ENCODE measurements around the gene PPFIBP1. TPM values are rescaled to one million over a fixed set of nuclear protein-coding genes. Genes with fewer than 3 reads are reported as not detected.
"Not testable (repeated sequence)": the region's sequence is repeated elsewhere in the genome, so short reads cannot be mapped to it uniquely, and the experiment has no call there.

The PPFIBP1 gene
- polyA plus RNA-seq, 1 donor (not counting 4 experiments of a cell fraction or from before 2014, with no cell fraction given) = 83.5 TPM

DNA sequence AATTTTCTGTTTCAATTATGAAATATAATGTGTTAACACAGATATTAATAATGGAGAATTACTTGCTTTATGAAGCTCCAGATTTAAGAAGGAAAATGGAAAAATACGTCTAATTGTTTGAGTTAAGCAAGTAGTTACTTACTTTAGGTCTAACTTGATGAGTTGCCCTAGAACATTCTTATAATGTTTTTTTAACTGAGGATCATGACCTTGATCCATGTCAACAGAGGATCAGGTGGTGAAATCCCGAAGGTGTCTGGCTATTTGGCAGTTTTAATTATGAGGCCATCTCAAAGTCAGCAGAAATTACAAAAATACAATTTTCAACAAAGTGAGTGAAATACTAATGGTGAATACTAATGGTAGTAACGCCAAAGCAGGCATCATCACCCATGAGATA lies 115.3 kb downstream of the PPFIBP1 start:
- Histone ChIP-seq H3K79me2 (ENCODE audit: control insufficient read depth, insufficient read depth, low read length) (peaks cover 2% of the 10 kb centered on the region), H3K4me1 (ENCODE audit: control insufficient read depth, extremely low read depth, insufficient read depth, low read length) (peaks cover 3% of the 10 kb centered on the region), H3K9me1 (ENCODE audit: control insufficient read depth, extremely low read depth, insufficient read depth, low read length) (no peaks in the 10 kb centered on the region), H3K27ac (ENCODE audit: control insufficient read depth, insufficient read depth, low read length) (no peak overlapping the region), H3K9me3 (ENCODE audit: control insufficient read depth, low read depth, low read length) (no peaks in the 10 kb centered on the region), H2AFZ (ENCODE audit: control insufficient read depth, low read length) (no peak overlapping the region), H3K4me3 (ENCODE audit: control insufficient read depth in 2 of 3, extremely low read depth in 1 of 3, insufficient read depth in 2 of 3, low read depth in 1 of 3, low read length in 3 of 3) (no peak overlapping the region), H3K36me3 (ENCODE audit: control insufficient read depth in 2 of 2, extremely low read depth in 1 of 2, insufficient read depth in 2 of 2, low read length in 2 of 2) (peaks cover 2 to 7% of the 10 kb centered on the region in 2 experiments), H3K4me2 (ENCODE audit: control insufficient read depth, extremely low read depth, insufficient read depth, low read depth, low read length) (no peak overlapping the region), H3K27me3 (ENCODE audit: control insufficient read depth, extremely low read depth, insufficient read depth, low read length) (no peaks in the 10 kb centered on the region), H4K20me1 (ENCODE audit: control insufficient read depth, extremely low read depth, insufficient read depth, low read length) (no peaks in the 10 kb centered on the region), H3K9ac (ENCODE audit: control insufficient read depth, extremely low read depth, insufficient read depth, low read length) (no peak overlapping the region)
- no peak for FAIRE-seq
- dilution Hi-C loops (cut with MboI; ENCODE audit: extremely low pct_ligation_motif_present, low sequenced_read_pairs) = no loop called here
- no peak for DNase-seq (ENCODE audit: low read depth, low spot score)
- TF ChIP-seq EZH2 (IDR thresholded peaks at IDR 0.05; ENCODE audit: low read length) = no peak
- TF ChIP-seq, protein P1, sequence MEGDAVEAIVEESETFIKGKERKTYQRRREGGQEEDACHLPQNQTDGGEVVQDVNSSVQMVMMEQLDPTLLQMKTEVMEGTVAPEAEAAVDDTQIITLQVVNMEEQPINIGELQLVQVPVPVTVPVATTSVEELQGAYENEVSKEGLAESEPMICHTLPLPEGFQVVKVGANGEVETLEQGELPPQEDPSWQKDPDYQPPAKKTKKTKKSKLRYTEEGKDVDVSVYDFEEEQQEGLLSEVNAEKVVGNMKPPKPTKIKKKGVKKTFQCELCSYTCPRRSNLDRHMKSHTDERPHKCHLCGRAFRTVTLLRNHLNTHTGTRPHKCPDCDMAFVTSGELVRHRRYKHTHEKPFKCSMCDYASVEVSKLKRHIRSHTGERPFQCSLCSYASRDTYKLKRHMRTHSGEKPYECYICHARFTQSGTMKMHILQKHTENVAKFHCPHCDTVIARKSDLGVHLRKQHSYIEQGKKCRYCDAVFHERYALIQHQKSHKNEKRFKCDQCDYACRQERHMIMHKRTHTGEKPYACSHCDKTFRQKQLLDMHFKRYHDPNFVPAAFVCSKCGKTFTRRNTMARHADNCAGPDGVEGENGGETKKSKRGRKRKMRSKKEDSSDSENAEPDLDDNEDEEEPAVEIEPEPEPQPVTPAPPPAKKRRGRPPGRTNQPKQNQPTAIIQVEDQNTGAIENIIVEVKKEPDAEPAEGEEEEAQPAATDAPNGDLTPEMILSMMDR (optimal IDR thresholded peaks at IDR 0.05 in 1 of 3, IDR thresholded peaks at IDR 0.05 in 1 of 3, conservative IDR thresholded peaks at IDR 0.05 in 1 of 3; ENCODE audit: extremely low read depth in 1 of 3, insufficient read depth in 2 of 3, low read length in 3 of 3) = no peak

DNA sequence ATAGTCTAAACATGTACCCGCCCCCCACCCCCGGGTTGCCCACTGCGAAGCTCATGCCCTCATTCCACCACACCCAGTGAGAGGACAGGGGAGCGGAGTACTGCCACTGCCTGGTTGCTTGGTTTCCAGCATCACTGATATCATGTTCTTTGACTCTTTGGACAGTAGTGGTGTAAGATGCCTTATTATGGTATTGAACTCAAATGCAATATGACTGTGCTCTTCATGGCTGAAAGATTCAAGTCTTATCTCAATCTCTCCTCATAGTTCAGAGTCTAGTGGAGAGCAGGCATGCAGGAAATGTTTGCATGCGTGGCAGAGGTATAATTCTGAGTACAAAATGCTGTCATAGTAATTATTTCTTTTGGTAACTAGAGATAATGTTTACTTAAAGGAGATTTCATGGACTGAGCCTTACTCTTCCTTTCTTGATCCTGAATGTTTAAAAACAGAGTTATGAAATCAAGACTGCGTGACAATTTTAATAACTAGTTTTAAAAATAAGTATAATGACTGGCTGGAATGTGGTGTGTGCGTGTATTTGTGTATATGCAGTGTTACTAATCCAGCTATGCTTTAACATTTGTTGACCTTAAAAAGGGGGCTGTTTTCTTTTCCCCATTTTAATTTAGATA lies 116.7 kb downstream of the PPFIBP1 start:
- H2AFZ ChIP-seq (ENCODE audit: control insufficient read depth, low read length); FAIRE-seq; H3K4me1 ChIP-seq (ENCODE audit: control insufficient read depth, extremely low read depth, insufficient read depth, low read length); H3K36me3 ChIP-seq (ENCODE audit: control insufficient read depth in 2 of 2, extremely low read depth in 1 of 2, insufficient read depth in 2 of 2, low read length in 2 of 2); H3K27me3 ChIP-seq (ENCODE audit: control insufficient read depth, extremely low read depth, insufficient read depth, low read length); dilution Hi-C loops (cut with MboI; ENCODE audit: extremely low pct_ligation_motif_present, low sequenced_read_pairs); H3K9me3 ChIP-seq (ENCODE audit: control insufficient read depth, low read depth, low read length); H3K9ac ChIP-seq (ENCODE audit: control insufficient read depth, extremely low read depth, insufficient read depth, low read length); H3K9me1 ChIP-seq (ENCODE audit: control insufficient read depth, extremely low read depth, insufficient read depth, low read length); H3K4me2 ChIP-seq (ENCODE audit: control insufficient read depth, extremely low read depth, insufficient read depth, low read depth, low read length); H4K20me1 ChIP-seq (ENCODE audit: control insufficient read depth, extremely low read depth, insufficient read depth, low read length); H3K27ac ChIP-seq (ENCODE audit: control insufficient read depth, insufficient read depth, low read length); H3K79me2 ChIP-seq (ENCODE audit: control insufficient read depth, insufficient read depth, low read length); H3K4me3 ChIP-seq (ENCODE audit: control insufficient read depth in 2 of 3, extremely low read depth in 1 of 3, insufficient read depth in 2 of 3, low read depth in 1 of 3, low read length in 3 of 3); DNase-seq (ENCODE audit: low read depth, low spot score): not testable (repeated sequence)

DNA sequence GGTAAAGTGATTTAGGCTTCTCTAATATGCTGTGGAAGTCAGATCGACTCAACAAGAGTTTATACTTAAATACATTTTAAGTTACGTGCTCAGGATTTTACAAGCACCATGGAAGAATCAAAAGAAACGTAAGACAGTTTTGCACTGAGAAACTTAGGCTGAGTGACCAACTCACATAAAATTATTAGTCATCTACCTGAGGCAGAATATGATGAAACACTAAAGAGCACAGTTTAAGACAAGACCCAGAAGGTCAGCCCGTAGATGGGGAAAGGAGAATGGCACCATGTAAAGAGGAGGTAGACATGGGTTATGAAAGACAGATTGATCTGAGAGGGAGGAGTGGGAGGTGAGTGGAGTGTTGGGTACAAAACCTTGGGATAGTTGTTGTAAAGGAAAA lies 118.4 kb downstream of the PPFIBP1 start:
- H3K27me3 ChIP-seq (ENCODE audit: control insufficient read depth, extremely low read depth, insufficient read depth, low read length); DNase-seq (ENCODE audit: low read depth, low spot score); H3K4me3 ChIP-seq (ENCODE audit: control insufficient read depth in 2 of 3, extremely low read depth in 1 of 3, insufficient read depth in 2 of 3, low read depth in 1 of 3, low read length in 3 of 3); H3K9me1 ChIP-seq (ENCODE audit: control insufficient read depth, extremely low read depth, insufficient read depth, low read length); dilution Hi-C loops (cut with MboI; ENCODE audit: extremely low pct_ligation_motif_present, low sequenced_read_pairs); H3K9ac ChIP-seq (ENCODE audit: control insufficient read depth, extremely low read depth, insufficient read depth, low read length); H3K79me2 ChIP-seq (ENCODE audit: control insufficient read depth, insufficient read depth, low read length); H3K4me1 ChIP-seq (ENCODE audit: control insufficient read depth, extremely low read depth, insufficient read depth, low read length); H4K20me1 ChIP-seq (ENCODE audit: control insufficient read depth, extremely low read depth, insufficient read depth, low read length); H2AFZ ChIP-seq (ENCODE audit: control insufficient read depth, low read length); H3K27ac ChIP-seq (ENCODE audit: control insufficient read depth, insufficient read depth, low read length); H3K4me2 ChIP-seq (ENCODE audit: control insufficient read depth, extremely low read depth, insufficient read depth, low read depth, low read length); H3K9me3 ChIP-seq (ENCODE audit: control insufficient read depth, low read depth, low read length): not testable (repeated sequence)
- FAIRE-seq = peak; percentile 41
- H3K36me3 ChIP-seq (ENCODE audit: control insufficient read depth in 2 of 2, extremely low read depth in 1 of 2, insufficient read depth in 2 of 2, low read length in 2 of 2) = peaks cover 4 to 11% of the 10 kb centered on the region in 2 experiments

DNA sequence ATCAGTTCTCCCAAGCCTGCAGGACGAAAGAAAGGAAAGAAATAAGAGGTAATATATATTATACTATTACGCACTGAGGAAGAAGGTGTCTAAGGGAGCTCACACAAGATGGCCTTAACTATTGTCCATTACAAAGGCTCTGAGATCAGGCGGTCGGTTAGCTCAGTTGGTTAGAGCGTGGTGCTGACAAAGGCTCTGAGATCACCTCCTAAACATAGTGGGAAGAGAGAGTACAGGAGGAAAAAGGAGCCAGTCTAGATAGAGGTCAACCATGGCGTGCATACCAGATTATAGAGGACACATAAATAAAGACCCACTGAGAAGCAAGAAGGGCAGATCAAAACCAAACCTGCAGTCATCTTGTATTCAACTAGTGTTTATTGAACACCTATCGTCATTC lies 118.9 kb downstream of the PPFIBP1 start:
- H3K4me1 ChIP-seq (ENCODE audit: control insufficient read depth, extremely low read depth, insufficient read depth, low read length); dilution Hi-C loops (cut with MboI; ENCODE audit: extremely low pct_ligation_motif_present, low sequenced_read_pairs); H3K79me2 ChIP-seq (ENCODE audit: control insufficient read depth, insufficient read depth, low read length); H3K9me1 ChIP-seq (ENCODE audit: control insufficient read depth, extremely low read depth, insufficient read depth, low read length); H3K4me2 ChIP-seq (ENCODE audit: control insufficient read depth, extremely low read depth, insufficient read depth, low read depth, low read length); H2AFZ ChIP-seq (ENCODE audit: control insufficient read depth, low read length); H3K27me3 ChIP-seq (ENCODE audit: control insufficient read depth, extremely low read depth, insufficient read depth, low read length); H3K9me3 ChIP-seq (ENCODE audit: control insufficient read depth, low read depth, low read length); DNase-seq (ENCODE audit: low read depth, low spot score); H3K9ac ChIP-seq (ENCODE audit: control insufficient read depth, extremely low read depth, insufficient read depth, low read length); H3K4me3 ChIP-seq (ENCODE audit: control insufficient read depth in 2 of 3, extremely low read depth in 1 of 3, insufficient read depth in 2 of 3, low read depth in 1 of 3, low read length in 3 of 3); FAIRE-seq; H3K27ac ChIP-seq (ENCODE audit: control insufficient read depth, insufficient read depth, low read length); H4K20me1 ChIP-seq (ENCODE audit: control insufficient read depth, extremely low read depth, insufficient read depth, low read length): not testable (repeated sequence)
- H3K36me3 ChIP-seq (ENCODE audit: control insufficient read depth in 2 of 2, extremely low read depth in 1 of 2, insufficient read depth in 2 of 2, low read length in 2 of 2) = peaks cover 4 to 13% of the 10 kb centered on the region in 2 experiments
